Liver (tissue), 9 donors: ENCODE measurements around the gene SLC7A5. TPM values are rescaled to one million over a fixed set of nuclear protein-coding genes. Genes with fewer than 3 reads are reported as not detected.

Source experiments
- DNase-seq: peaks from one replicate; pipeline ENCODE4 v3.0.0-alpha.2; 2017; ENCODE audit warnings: low spot score
- H3K27ac ChIP-seq, 2 donors: one replicate each; pipeline ENCODE4 v1.7.0; 2013; ENCODE audit warnings: inconsistent platforms in 2 of 2, low read length in 2 of 2, control low read depth in 1 of 2, low read depth in 1 of 2, mild to moderate bottlenecking in 1 of 2
- H3K27me3 ChIP-seq, 4 donors: one replicate each; pipeline versions ENCODE4 v1.6.1 to v1.7.0; 2013; ENCODE audit warnings: low read length in 3 of 4, inconsistent platforms in 1 of 4, mild to moderate bottlenecking in 1 of 4, moderate library complexity in 1 of 4; ENCODE audit not compliant: control insufficient read depth in 4 of 4, insufficient read depth in 4 of 4
- H3K36me3 ChIP-seq, 4 donors: one replicate each; pipeline versions ENCODE4 v1.6.1 to v1.7.0; 2013; ENCODE audit warnings: low read length in 3 of 4, mild to moderate bottlenecking in 3 of 4, low read depth in 1 of 4, moderate library complexity in 1 of 4; ENCODE audit not compliant: control insufficient read depth in 4 of 4, insufficient read depth in 3 of 4
- H3K4me1 ChIP-seq, 4 donors: one replicate each; pipeline versions ENCODE4 v1.6.1 to v1.7.0; 2013; ENCODE audit warnings: low read length in 3 of 4, mild to moderate bottlenecking in 3 of 4, moderate library complexity in 1 of 4; ENCODE audit not compliant: control insufficient read depth in 4 of 4, insufficient read depth in 4 of 4
- H3K4me3 ChIP-seq, 3 donors: one replicate each; pipeline versions ENCODE4 v1.6.1 to v1.7.0; 2013; ENCODE audit warnings: low read length in 3 of 3, control low read depth in 1 of 3, low read depth in 1 of 3, mild to moderate bottlenecking in 1 of 3
- H3K9ac ChIP-seq, 2 donors: one replicate each; pipeline ENCODE4 v1.7.0; 2013; ENCODE audit warnings: low read length in 2 of 2, mild to moderate bottlenecking in 2 of 2, moderate library complexity in 2 of 2, control low read depth in 1 of 2, low read depth in 1 of 2
- H3K9me3 ChIP-seq, 4 donors: one replicate each; pipeline versions ENCODE4 v1.6.1 to v1.7.0; 2013; ENCODE audit warnings: low read length in 3 of 4; ENCODE audit not compliant: control insufficient read depth in 4 of 4
- EGR1 ChIP-seq, 2 donors: IDR thresholded peaks; 2 replicates each; pipeline ENCODE4 v1.6.1; 2016 to 2018; ENCODE audit warnings: antibody characterized with exemption in 2 of 2, low read depth in 2 of 2
- FOXA1 ChIP-seq: IDR thresholded peaks from 2 replicates; pipeline ENCODE4 v1.6.1; 2016; ENCODE audit warnings: antibody characterized with exemption
- FOXA2 ChIP-seq: IDR thresholded peaks from 2 replicates; pipeline ENCODE4 v1.6.1; 2016; ENCODE audit warnings: antibody characterized with exemption
- GABPA ChIP-seq, 2 donors: IDR thresholded peaks in 1 of 2; conservative IDR thresholded peaks in 1 of 2; 2 replicates each; pipeline ENCODE4 v1.6.1; 2016; ENCODE audit warnings: antibody characterized with exemption in 2 of 2, mild to moderate bottlenecking in 1 of 2, moderate library complexity in 1 of 2
- HNF4A ChIP-seq, 2 donors: conservative IDR thresholded peaks; 2 replicates each; pipeline ENCODE4 v1.6.1; 2016; ENCODE audit warnings: antibody characterized with exemption in 2 of 2, mild to moderate bottlenecking in 2 of 2
- HNF4G ChIP-seq: IDR thresholded peaks from 2 replicates; pipeline ENCODE4 v1.6.1; 2016; ENCODE audit warnings: antibody characterized with exemption
- JUND ChIP-seq, 2 donors: IDR thresholded peaks; 2 replicates each; pipeline ENCODE4 v1.6.1; 2016; ENCODE audit warnings: antibody characterized with exemption in 2 of 2
- NR2F2 ChIP-seq: IDR thresholded peaks from 2 replicates; pipeline ENCODE4 v1.6.1; 2016; ENCODE audit warnings: antibody characterized with exemption
- RAD21 ChIP-seq, 2 donors: IDR thresholded peaks; 2 replicates each; pipeline ENCODE4 v1.6.1; 2016; ENCODE audit warnings: antibody characterized with exemption in 2 of 2, mild to moderate bottlenecking in 2 of 2
- RXRA ChIP-seq, 2 donors: IDR thresholded peaks; 2 replicates each; pipeline ENCODE4 v1.6.1; 2017 to 2018; ENCODE audit warnings: antibody characterized with exemption in 2 of 2, mild to moderate bottlenecking in 1 of 2
- SP1 ChIP-seq: IDR thresholded peaks from 2 replicates; pipeline ENCODE4 v1.6.1; 2018; ENCODE audit warnings: antibody characterized with exemption, mild to moderate bottlenecking
- TAF1 ChIP-seq: conservative IDR thresholded peaks from 2 replicates; pipeline ENCODE4 v1.6.1; 2016; ENCODE audit warnings: antibody characterized with exemption, mild to moderate bottlenecking
- YY1 ChIP-seq: IDR thresholded peaks from 2 replicates; pipeline ENCODE4 v1.6.1; 2016; ENCODE audit warnings: antibody characterized with exemption, mild to moderate bottlenecking
- WGBS: extraction: QIAGEN DNeasy Blood & Tissue Kit; methylation state at CpG from one replicate; pipeline ENCODE4 v1.1.7; 2013; 5-methylcytosine and 5-hydroxymethylcytosine counted together
- polyA plus RNA-seq, 2 donors: library from polyadenylated mRNA; stranded (reverse) in 1 of 2; unstranded in 1 of 2; fragments of 200-250 nt in 1 of 2; fragments of >200 nt in 1 of 2; fragmentation: Nextera tagmentation in 1 of 2; extraction: Ambion mirVana in 1 of 2; gene quantifications; one replicate each; pipeline versions ENCODE4 v1.2.1 to v1.2.3, GENCODE V29; 2013 to 2015
- total RNA-seq, 2 donors: library from RNA; depleted of rRNA; stranded (reverse); fragments of >200 nt; gene quantifications; one replicate each; pipeline ENCODE4 v1.2.3, GENCODE V29; 2014
- TF ChIP-seq, protein P1 (sequence below): IDR thresholded peaks from 2 replicates; pipeline ENCODE4 v1.6.1; 2016; ENCODE audit warnings: antibody characterized with exemption
- TF ChIP-seq, protein P2 (sequence below): IDR thresholded peaks from 2 replicates; pipeline ENCODE4 v1.6.1; 2016; ENCODE audit warnings: antibody characterized with exemption
- TF ChIP-seq, protein P3 (sequence below): IDR thresholded peaks from 2 replicates; pipeline ENCODE4 v1.6.1; 2016; ENCODE audit warnings: antibody characterized with exemption, mild to moderate bottlenecking
- TF ChIP-seq, protein P4 (sequence below): IDR thresholded peaks from 2 replicates; pipeline ENCODE4 v1.6.1; 2016; ENCODE audit warnings: antibody characterized with exemption
- TF ChIP-seq, protein P5 (sequence below): fragments of 150-350 bp; IDR thresholded peaks from 2 replicates; pipeline ENCODE4 v1.5.1; 2017; ENCODE audit warnings: improper control_type of control experiment, low read depth, low read length; ENCODE audit not compliant: missing input control
- donor health status: healthy.
- donor health status: healthy.
- donor health status: healthy.
- donor health status: healthy.
- donor health status: healthy.

The SLC7A5 gene
- total and polyA plus RNA-seq, 4 donors, result 4.5 to 66.0 (median 10.6) TPM

DNA sequence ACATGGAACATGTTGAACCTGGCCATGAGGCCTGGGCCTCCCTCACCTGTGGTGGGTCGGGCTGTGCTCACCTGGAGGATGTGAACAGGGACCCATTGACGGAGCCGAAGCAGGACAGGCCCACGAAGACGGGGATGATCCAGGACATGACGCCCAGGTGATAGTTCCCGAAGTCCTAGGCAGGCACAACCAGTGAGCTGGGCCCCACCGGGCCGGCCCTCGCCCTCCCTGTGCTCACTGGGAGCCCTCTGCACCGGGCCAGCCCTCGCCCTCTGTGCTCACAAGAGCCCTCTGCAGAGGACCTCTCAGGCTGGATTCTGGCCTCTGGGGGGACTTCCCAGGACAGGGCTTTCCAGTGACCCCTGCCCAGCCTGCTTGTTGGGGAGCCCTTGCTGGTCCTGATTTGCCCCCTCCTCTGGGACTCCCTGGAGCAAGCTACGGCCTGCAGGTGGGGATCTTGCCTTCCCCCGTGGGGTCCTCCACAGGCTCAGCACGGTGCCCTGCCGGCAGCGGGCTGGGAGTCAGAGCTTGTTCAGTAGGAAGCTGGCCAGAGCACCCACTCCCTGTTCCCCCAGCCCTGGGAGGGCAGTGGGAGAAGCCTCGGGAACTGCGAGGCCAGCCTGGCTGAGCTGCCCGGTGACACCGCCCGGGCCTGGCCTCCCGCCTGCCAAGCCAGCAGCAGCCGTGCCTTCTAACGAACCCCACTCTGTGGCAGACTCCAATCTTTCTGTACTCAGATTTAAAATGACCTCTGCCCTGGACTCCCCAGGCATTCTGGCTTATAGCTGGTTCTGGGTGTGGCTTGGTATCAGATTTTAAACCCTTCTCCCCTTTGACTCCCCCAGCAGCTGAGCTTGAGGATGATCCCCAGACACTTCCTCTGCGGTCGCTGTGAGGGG is 30.4 kb downstream of the SLC7A5 start:
- peak overlapping the region; percentile 94 to 96 for H3K27ac ChIP-seq
- peak overlapping the region; percentile 45 to 55 (median 53) for H3K4me3 ChIP-seq
- no peaks in the 10 kb centered on the region for H3K27me3 ChIP-seq
- H3K4me1 ChIP-seq, result peaks cover 11 to 71% (median 50%) of the 10 kb centered on the region in 4 donors
- peaks cover 5 to 12% (median 6%) of the 10 kb centered on the region in 4 donors for H3K36me3 ChIP-seq
- no peak for DNase-seq
- H3K9me3 ChIP-seq, result no peaks in the 10 kb centered on the region
- WGBS, result 44% methylated on average over 27 of the region's 27 CpGs
- TF ChIP-seq, protein P1, sequence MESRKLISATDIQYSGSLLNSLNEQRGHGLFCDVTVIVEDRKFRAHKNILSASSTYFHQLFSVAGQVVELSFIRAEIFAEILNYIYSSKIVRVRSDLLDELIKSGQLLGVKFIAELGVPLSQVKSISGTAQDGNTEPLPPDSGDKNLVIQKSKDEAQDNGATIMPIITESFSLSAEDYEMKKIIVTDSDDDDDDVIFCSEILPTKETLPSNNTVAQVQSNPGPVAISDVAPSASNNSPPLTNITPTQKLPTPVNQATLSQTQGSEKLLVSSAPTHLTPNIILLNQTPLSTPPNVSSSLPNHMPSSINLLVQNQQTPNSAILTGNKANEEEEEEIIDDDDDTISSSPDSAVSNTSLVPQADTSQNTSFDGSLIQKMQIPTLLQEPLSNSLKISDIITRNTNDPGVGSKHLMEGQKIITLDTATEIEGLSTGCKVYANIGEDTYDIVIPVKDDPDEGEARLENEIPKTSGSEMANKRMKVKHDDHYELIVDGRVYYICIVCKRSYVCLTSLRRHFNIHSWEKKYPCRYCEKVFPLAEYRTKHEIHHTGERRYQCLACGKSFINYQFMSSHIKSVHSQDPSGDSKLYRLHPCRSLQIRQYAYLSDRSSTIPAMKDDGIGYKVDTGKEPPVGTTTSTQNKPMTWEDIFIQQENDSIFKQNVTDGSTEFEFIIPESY, result no peak
- TF ChIP-seq JUND (IDR thresholded peaks at IDR 0.05), result peak; percentile 33 to 49
- TF ChIP-seq, protein P2, sequence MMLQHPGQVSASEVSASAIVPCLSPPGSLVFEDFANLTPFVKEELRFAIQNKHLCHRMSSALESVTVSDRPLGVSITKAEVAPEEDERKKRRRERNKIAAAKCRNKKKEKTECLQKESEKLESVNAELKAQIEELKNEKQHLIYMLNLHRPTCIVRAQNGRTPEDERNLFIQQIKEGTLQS, result peak; percentile 21
- TF ChIP-seq EGR1 (IDR thresholded peaks at IDR 0.05; ENCODE audit: low read depth in 2 of 2), result peak in 1 of 2 donors; percentile 23
- peak; percentile 90 for TF ChIP-seq HNF4A (conservative IDR thresholded peaks at IDR 0.05)
- peak; percentile 77 for TF ChIP-seq YY1
- TF ChIP-seq SP1, result peak; percentile 97
- TF ChIP-seq TAF1, result peak; percentile 83
- TF ChIP-seq, protein P3, sequence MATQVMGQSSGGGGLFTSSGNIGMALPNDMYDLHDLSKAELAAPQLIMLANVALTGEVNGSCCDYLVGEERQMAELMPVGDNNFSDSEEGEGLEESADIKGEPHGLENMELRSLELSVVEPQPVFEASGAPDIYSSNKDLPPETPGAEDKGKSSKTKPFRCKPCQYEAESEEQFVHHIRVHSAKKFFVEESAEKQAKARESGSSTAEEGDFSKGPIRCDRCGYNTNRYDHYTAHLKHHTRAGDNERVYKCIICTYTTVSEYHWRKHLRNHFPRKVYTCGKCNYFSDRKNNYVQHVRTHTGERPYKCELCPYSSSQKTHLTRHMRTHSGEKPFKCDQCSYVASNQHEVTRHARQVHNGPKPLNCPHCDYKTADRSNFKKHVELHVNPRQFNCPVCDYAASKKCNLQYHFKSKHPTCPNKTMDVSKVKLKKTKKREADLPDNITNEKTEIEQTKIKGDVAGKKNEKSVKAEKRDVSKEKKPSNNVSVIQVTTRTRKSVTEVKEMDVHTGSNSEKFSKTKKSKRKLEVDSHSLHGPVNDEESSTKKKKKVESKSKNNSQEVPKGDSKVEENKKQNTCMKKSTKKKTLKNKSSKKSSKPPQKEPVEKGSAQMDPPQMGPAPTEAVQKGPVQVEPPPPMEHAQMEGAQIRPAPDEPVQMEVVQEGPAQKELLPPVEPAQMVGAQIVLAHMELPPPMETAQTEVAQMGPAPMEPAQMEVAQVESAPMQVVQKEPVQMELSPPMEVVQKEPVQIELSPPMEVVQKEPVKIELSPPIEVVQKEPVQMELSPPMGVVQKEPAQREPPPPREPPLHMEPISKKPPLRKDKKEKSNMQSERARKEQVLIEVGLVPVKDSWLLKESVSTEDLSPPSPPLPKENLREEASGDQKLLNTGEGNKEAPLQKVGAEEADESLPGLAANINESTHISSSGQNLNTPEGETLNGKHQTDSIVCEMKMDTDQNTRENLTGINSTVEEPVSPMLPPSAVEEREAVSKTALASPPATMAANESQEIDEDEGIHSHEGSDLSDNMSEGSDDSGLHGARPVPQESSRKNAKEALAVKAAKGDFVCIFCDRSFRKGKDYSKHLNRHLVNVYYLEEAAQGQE, result peak; percentile 94
- TF ChIP-seq FOXA1, result peak; percentile 45
- peak; percentile 63 for TF ChIP-seq HNF4G
- TF ChIP-seq NR2F2, result no peak
- peak; percentile 92 to 94 for TF ChIP-seq RXRA (IDR thresholded peaks at IDR 0.05)
- TF ChIP-seq, protein P4, sequence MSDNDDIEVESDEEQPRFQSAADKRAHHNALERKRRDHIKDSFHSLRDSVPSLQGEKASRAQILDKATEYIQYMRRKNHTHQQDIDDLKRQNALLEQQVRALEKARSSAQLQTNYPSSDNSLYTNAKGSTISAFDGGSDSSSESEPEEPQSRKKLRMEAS, result no peak
- TF ChIP-seq FOXA2, result peak; percentile 36
- no peak for TF ChIP-seq GABPA (IDR thresholded peaks at IDR 0.05 in 1 of 2, conservative IDR thresholded peaks at IDR 0.05 in 1 of 2)
- TF ChIP-seq, protein P5, sequence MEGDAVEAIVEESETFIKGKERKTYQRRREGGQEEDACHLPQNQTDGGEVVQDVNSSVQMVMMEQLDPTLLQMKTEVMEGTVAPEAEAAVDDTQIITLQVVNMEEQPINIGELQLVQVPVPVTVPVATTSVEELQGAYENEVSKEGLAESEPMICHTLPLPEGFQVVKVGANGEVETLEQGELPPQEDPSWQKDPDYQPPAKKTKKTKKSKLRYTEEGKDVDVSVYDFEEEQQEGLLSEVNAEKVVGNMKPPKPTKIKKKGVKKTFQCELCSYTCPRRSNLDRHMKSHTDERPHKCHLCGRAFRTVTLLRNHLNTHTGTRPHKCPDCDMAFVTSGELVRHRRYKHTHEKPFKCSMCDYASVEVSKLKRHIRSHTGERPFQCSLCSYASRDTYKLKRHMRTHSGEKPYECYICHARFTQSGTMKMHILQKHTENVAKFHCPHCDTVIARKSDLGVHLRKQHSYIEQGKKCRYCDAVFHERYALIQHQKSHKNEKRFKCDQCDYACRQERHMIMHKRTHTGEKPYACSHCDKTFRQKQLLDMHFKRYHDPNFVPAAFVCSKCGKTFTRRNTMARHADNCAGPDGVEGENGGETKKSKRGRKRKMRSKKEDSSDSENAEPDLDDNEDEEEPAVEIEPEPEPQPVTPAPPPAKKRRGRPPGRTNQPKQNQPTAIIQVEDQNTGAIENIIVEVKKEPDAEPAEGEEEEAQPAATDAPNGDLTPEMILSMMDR, result no peak
- peak; percentile 30 to 61 for TF ChIP-seq RAD21 (IDR thresholded peaks at IDR 0.05)
- peak overlapping the region; percentile 73 to 82 for H3K9ac ChIP-seq
